GM21619 (cell line): Measurements from ENCODE around the gene VANGL1.

ENCODE experiments used
- ATAC-seq: cut with Tn5 transposase; IDR thresholded peaks from one replicate; pipeline ENCODE4 v1.9.1; 2021; ENCODE audit not compliant: unreplicated experiment

Gene VANGL1

DNA sequence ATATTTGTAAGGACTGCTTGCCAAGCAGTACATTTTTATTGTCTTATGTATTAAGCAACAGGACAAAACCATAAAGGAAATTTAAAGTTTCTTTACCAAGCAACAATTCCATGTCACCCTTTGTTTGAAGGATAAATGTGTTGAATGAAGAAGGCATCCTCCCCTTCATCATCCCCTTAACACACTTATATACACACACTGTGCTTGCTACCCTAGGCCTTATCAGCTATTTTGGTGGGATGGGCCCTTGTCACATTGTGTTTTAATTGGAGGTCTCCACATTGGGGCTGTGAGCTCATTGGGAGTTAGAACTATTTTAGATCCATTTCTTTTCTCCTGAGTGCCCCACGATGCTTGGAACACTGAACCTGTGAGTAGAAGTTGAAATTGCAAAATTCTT is 1.9 kb downstream of the VANGL1 start:
- ATAC-seq: no peak

DNA sequence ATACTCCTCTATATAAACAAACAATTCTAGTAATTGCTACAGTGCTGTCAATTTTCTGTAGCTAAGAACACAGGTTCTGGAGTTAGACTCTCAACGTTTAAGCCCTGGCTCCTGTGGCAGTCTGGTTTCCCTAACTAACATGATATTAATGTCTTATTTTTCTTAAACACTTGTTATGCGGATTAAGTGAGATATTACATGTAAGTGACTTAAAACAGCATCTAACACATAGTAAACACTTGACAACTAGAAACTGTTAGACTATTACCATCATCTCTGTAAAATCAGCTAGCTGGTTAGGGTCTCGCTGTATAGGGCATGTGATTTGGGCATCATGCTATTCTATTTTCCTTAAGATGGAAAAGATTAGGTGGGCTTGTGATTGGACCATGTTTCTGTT is 2.3 kb downstream of the VANGL1 start:
- no peak for ATAC-seq

DNA sequence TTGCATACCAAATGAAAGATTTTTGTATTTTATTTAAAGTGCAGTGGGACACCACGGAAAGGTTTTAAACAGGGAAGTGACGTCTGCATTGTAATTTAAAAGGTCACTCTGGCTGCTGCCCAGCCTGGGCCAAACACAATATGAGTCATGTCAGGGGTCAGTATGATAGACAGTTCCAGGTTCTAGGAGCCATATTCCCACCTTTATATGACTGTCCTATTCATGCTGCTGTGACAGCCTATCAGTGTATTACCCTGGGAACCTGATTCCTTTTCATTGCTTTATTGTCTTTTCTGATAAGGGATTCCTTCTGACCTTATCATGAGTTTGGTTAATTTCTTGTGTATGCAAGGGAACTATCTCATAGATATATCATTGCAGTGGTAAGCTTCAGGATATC is 5.3 kb downstream of the VANGL1 start:
- ATAC-seq: no peak

DNA sequence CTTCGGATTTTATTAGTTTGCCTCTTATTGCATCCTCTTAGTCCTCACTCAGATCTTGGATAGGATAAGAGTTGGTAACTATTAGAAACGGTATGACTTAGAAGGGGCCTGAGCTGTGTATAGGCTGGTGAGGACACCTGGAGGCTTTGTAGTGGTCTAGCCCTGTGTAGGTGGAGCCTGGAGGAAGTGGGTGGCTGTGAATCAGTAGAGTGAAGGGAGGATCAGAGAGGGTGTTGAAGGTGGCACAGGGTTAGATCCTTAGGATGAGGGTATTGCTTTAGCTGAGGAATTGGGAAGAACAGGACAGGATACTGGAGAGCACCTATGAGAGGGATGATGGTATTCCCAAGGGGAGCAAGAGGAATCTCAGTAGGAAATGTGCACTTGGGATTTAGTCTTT is 5.7 kb downstream of the VANGL1 start:
- ATAC-seq: no peak

- ATAC-seq: no peak
Measured at GRCh38 chr1:115647919-115648650, 6.3 kb downstream of the VANGL1 start.

- ATAC-seq: peak; percentile 85
Measured at GRCh38 chr1:115648717-115649691, 7.2 kb downstream of the VANGL1 start.

GRCh38 chr1:115649964-115650363 is 8.2 kb downstream of the VANGL1 start:
- no peak for ATAC-seq

GRCh38 chr1:115650961-115651360 is 9.2 kb downstream of the VANGL1 start:
- no peak for ATAC-seq

DNA sequence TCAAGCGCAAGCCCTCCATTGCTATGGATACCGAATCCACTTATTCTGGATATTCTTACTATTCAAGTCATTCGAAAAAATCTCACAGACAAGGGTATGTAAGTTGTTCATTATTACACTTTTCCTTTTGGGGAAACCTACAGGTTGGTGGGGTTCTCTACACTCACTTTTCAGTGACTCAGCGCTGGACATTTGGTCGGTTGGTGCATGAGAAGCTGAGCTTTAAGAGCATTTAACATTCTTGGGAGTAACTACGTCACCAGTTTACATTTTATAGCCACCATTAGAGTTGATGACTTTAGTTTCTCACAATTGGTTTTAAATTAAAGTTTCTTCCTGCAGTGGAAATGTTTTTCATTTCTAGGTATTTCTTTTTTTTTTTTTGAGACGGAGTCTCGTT is 9.6 kb downstream of the VANGL1 start:
- ATAC-seq: no peak

DNA sequence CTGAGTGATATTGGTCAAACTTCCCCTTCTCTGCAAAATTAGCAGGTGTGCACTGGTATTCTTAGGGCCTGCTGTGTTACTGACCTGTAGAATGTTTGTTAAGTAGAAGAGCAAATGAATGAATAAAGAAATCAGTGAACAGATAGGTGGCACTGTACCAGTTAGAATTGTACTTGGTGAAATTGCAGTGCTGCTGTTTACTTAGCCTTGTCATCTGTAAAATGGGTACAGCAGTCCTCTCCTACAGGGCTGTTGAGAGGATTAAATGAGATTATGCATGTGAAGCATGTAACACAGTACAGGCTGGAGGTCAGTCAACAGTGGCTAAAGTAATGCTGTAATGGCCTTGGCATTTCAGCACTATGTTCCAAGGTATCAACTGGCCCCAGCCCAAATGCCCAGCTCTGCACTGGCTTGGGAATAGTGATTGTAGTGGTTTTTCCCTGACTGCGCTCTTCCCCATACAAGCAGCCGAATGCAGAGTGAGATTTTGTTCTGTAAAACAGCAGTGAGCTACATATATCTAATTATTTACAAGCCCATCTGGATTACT is 10.5 kb downstream of the VANGL1 start:
- no peak for ATAC-seq

DNA sequence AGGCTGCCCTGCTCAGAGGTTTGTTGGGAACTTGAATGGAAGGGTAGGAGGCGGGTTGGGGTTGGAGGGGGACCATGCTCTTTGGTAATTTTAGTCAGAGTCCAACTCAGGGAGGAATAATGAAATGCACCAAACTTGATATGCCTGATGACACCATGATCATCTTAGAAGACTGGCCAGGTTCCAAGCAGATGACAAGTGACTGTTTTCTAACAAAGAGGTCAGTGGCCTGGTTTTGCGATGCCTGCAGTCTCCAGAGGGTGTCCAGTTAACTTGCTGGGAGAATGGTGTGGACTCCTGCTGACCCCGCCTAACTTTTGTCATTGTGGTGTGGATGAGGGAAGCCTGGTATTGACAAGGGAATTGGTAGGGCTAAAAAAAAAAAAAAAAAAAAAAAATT is 12.4 kb downstream of the VANGL1 start:
- no peak for ATAC-seq

DNA sequence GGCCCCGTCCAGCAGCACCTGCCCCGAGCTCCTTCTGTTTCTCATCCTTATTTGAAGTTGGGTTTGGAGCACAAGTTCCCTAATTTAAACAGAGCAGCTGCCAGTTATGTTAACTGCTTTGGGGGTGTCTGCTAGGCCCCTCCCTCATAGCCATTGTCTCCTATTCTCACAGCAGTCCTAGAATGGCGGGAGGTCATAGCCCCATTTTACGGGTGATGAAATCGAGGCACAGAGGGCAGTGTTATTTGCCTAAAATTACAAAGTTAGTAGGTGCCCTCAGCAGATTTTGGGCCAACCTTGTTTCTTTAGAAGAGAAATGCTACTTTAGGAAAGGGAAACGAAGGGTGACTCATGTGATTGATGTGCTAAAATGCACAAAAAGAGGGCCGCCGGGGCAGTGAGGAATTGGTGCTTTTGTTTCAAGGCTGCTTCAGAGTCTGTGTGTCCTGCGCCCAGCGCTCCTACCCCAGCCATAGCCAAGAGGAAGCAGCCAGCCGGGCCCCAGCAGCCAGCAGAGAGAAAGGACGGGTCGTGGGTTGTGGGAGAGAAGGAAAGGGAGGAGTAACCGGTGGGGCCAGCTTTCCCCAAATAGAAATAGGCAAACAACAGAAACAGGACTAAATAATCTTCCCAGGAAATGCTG is 13.0 kb downstream of the VANGL1 start:
- no peak for ATAC-seq

DNA sequence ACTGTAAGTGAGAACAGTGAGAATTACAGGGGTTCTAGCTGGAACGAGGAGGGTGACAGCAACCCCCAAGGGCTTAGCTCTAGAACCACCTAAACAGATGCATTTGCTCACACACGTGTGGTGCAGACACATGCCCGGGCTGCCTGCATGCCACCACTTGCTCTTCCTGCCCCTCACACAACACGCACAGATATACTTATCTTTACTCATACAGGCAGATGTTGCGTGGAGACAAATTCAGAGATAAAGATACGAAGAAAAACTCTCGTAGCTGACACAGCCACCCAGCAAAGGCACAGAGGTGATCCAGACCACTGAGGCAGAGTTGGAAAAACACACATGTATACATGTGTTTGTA is 13.5 kb downstream of the VANGL1 start:
- no peak for ATAC-seq

DNA sequence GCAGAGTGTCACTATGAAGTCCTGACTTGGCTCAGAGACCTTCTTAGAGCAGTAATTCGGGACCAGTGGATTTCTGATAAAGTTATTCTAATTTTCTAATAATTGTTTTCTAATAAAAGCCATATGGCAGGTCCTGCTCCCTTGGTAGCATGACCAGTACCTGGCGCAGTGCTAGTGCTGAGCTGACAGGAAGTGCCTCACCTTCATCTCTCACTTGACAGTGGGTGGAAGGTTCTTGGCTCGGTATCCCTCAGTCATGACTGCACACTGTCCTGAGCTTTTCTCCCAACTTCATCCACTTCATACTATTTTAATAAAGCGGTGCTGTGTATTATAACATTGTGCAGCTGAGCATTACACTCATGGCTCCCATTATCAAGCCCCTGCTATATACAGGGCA is 14.1 kb downstream of the VANGL1 start:
- no peak for ATAC-seq

- ATAC-seq: no peak
Measured at GRCh38 chr1:115656461-115657077, 14.8 kb downstream of the VANGL1 start.

DNA sequence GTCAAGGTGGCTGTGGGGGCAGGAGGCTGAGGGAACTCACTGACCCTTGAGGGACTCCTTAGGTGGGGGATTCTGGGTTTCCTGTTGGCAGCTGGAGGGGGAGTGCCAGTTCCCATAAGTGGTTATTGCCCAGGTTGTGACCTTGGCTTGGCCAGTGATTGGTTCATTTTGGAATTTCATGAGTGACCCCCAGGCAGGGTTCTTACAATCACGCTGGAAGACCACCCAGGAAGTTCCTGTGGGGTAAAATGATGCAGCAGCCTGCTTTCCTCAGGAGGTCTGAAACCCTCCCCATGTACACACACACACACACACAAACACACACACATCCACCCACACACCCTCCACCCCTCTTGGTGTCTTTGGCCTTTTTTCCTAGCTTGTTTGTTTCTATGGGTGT is 16.9 kb downstream of the VANGL1 start:
- no peak for ATAC-seq

DNA sequence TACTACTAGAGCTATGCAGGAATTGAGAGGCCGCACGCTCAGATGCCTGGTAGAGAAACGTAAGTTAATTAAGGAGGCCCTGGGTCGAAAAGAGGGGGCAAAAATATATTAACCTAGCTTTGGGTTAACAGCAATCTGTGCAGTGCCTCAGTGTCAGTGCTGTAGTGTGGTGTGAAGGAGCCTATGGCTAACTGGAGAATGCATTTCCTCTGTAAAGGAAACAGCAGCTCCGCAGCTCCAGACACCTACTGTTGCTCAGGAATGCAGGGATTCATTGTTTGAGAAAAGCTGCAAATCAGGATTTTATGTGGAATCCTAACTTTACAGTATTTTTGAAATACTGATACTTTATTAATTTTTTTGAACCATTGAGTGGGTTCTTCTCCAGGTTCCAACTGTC is 18.4 kb downstream of the VANGL1 start:
- ATAC-seq: no peak

DNA sequence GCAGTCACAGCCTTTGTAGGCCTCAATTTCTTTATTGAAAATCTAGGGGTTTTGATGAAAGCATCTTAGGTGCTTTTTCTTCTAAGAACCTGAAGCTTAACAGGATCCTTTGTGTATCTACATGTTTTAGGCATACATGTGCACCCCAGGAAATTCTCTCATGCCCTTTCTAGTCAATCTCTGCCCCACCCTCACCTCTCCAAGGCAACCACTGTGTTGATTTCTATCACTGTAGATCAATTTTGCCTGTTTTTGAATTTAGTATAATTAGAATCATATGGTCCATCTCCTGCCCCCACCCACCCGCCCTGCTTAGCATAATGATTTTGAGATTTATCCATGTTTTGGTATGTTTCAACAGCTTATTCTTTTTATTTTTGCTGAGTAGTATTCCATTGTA is 19.4 kb downstream of the VANGL1 start:
- ATAC-seq: no peak

GRCh38 chr1:115665319-115666096 is 23.7 kb downstream of the VANGL1 start:
- ATAC-seq: no peak

DNA sequence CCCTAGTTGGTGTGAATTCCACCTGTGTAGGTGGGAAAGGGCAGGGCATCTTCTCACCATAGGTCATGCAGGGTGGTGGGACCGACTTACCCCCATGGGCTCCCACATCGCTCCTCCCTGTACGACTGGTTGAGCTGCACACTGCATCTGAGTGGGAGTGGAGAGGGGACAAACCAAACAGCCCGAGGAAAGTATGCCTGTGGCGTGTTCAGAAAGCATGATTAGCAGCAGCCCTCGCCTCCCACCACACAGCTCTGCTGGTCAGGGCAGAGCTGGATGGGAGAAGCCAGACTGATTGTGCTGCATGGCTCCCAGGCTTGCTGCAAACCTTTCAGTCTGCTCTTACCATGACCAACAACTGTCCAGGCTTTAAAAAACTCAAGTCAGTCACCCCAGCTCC is 24.4 kb downstream of the VANGL1 start:
- ATAC-seq: no peak
